Stimulated activated CD8-positive, alpha-beta memory T cell treated with anti-CD3 and anti-CD28 coated beads, Interleukin-7, amount 100 ng/mL, for 1 hour (primary cell): ENCODE measurements around the gene CLECL1.
"Not testable (repeated sequence)": the region's sequence is repeated elsewhere in the genome, so short reads cannot be mapped to it uniquely, and the experiment has no call there.

Source experiments
- DNase-seq, 2 donors: peaks; one replicate each; pipeline ENCODE4 v3.0.0-alpha.2; 2020; ENCODE audit warnings: low read depth in 2 of 2

Gene CLECL1

GRCh38 chr12:9751204-9752144, 18.6 kb upstream of the CLECL1 start:
- no peak for DNase-seq

GRCh38 chr12:9750276-9751203, 17.6 kb upstream of the CLECL1 start:
- DNase-seq = peak in 1 of 2 donors; percentile 38

- no peak for DNase-seq
These were observed 16.7 kb upstream of the CLECL1 start for GRCh38 chr12:9749640-9750039.

GRCh38 chr12:9745199-9745598, 12.3 kb upstream of the CLECL1 start:
- no peak for DNase-seq

GRCh38 chr12:9742661-9743060, 9.8 kb upstream of the CLECL1 start:
- DNase-seq = no peak

GRCh38 chr12:9741726-9742125, 8.8 kb upstream of the CLECL1 start:
- DNase-seq = peak in 1 of 2 donors; percentile 37

- DNase-seq = no peak
These were observed 7.3 kb upstream of the CLECL1 start for GRCh38 chr12:9740106-9740750.

- not testable (repeated sequence) for DNase-seq
These were observed 6.7 kb upstream of the CLECL1 start for GRCh38 chr12:9739404-9740105.

- not testable (repeated sequence) for DNase-seq
These were observed 6.0 kb upstream of the CLECL1 start for GRCh38 chr12:9738905-9739304.

GRCh38 chr12:9736936-9737705, 4.2 kb upstream of the CLECL1 start:
- DNase-seq = no peak

- DNase-seq = no peak
These were observed 2.7 kb upstream of the CLECL1 start for GRCh38 chr12:9735601-9736000.

GRCh38 chr12:9731797-9732196, 1.1 kb downstream of the CLECL1 start:
- no peak for DNase-seq

- DNase-seq = no peak
These were observed 1.5 kb downstream of the CLECL1 start for GRCh38 chr12:9731393-9731792.

- no peak for DNase-seq
These were observed 2.3 kb downstream of the CLECL1 start for GRCh38 chr12:9730591-9730990.

- no peak for DNase-seq
These were observed 2.9 kb downstream of the CLECL1 start for GRCh38 chr12:9730011-9730410.

GRCh38 chr12:9729082-9729481, 3.8 kb downstream of the CLECL1 start:
- no peak for DNase-seq

- DNase-seq = no peak
These were observed 5.1 kb downstream of the CLECL1 start for GRCh38 chr12:9727813-9728212.

GRCh38 chr12:9725213-9725870, 7.6 kb downstream of the CLECL1 start:
- DNase-seq = no peak

GRCh38 chr12:9724023-9724422, 8.9 kb downstream of the CLECL1 start:
- DNase-seq = no peak
